Muscle layer of colon (tissue), 2 donors: ENCODE measurements around the gene ARPP21.

Experiments used
- H3K27ac ChIP-seq: one replicate; pipeline ENCODE4 v1.7.0; 2013; ENCODE audit warnings: low read depth, mild to moderate bottlenecking, low read length, moderate library complexity
- H3K27me3 ChIP-seq, 2 donors: one replicate each; pipeline ENCODE4 v1.7.0; 2013; ENCODE audit warnings: low read length in 2 of 2, mild to moderate bottlenecking in 2 of 2; ENCODE audit not compliant: insufficient read depth in 2 of 2, control insufficient read depth in 1 of 2
- H3K36me3 ChIP-seq: one replicate; pipeline ENCODE4 v1.7.0; 2013; ENCODE audit warnings: mild to moderate bottlenecking, low read length; ENCODE audit not compliant: insufficient read depth
- H3K4me1 ChIP-seq: one replicate; pipeline ENCODE4 v1.7.0; 2013; ENCODE audit warnings: mild to moderate bottlenecking, low read length; ENCODE audit not compliant: insufficient read depth
- H3K4me3 ChIP-seq, 2 donors: one replicate each; pipeline ENCODE4 v1.7.0; 2013; ENCODE audit warnings: low read length in 2 of 2, low read depth in 1 of 2, mild to moderate bottlenecking in 1 of 2, moderate library complexity in 1 of 2
- H3K9ac ChIP-seq: one replicate; pipeline ENCODE4 v1.7.0; 2013; ENCODE audit warnings: low read length
- H3K9me3 ChIP-seq: one replicate; pipeline ENCODE4 v1.7.0; 2013; ENCODE audit warnings: mild to moderate bottlenecking, low read length
- donor health status: abdominal sarcoma.
- donor health status: Adenocarcinoma of cecum.

ARPP21 gene

DNA sequence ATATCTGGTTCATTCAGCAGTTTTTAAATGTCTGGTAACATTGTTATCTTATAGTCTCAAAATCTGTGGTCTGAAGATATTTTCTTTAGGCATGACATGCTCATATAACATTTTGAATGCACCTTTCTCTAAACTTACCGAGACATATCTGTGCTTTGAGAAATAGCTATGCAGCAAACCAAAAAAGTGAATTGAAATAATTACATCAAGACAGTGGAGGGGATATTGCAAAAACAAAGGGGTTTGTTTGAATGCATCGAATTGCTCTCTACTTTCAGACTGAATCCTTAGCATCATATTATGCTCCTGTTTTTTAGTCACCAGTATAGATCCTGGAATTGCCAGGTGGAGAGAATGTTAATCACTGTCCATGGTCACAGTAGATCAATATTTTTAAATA, 5.1 kb downstream of the ARPP21 start:
- Histone ChIP-seq H3K4me1 (no peaks in the 10 kb centered on the region), H3K4me3 (no peak overlapping the region), H3K36me3 (no peaks in the 10 kb centered on the region), H3K27me3 (peaks cover 8 to 12% of the 10 kb centered on the region in 2 donors), H3K9me3 (no peaks in the 10 kb centered on the region), H3K9ac (no peak overlapping the region), H3K27ac (no peak overlapping the region)

- Histone ChIP-seq H3K4me3 (no peak overlapping the region), H3K36me3 (no peaks in the 10 kb centered on the region), H3K9ac (no peak overlapping the region), H3K27me3 (peaks cover 4 to 7% of the 10 kb centered on the region in 2 donors), H3K9me3 (no peaks in the 10 kb centered on the region), H3K27ac (no peak overlapping the region), H3K4me1 (no peaks in the 10 kb centered on the region)
Measured at GRCh38 chr3:35645189-35645588, 5.9 kb downstream of the ARPP21 start.

- Histone ChIP-seq H3K4me1 (no peaks in the 10 kb centered on the region), H3K36me3 (no peaks in the 10 kb centered on the region), H3K27me3 (no peaks in the 10 kb centered on the region), H3K9ac (no peak overlapping the region), H3K27ac (no peak overlapping the region), H3K4me3 (no peak overlapping the region), H3K9me3 (no peaks in the 10 kb centered on the region)
Measured at GRCh38 chr3:35646081-35646480, 6.8 kb downstream of the ARPP21 start.

DNA sequence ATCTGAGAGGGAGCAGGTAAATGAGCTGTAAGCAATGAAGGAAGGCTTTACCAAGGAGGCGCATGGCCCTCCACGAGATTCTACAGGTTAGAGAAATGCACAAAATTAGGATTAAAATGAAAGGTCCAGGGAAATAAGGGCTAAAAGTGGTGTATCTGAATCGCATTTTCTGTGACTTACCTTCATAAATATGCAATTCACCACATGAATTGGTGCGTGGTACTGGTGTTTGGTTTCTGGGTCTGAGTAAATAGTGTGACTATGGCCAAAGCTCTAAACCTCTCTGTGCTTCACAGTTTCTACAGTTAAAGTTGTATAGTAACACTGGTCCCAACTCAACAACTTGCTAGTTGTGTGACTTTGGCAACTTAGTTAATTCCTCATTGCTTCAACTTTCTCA, 8.1 kb downstream of the ARPP21 start:
- H3K9me3 ChIP-seq = no peaks in the 10 kb centered on the region
- H3K27ac ChIP-seq = no peak overlapping the region
- H3K27me3 ChIP-seq = no peaks in the 10 kb centered on the region
- H3K36me3 ChIP-seq = no peaks in the 10 kb centered on the region
- H3K9ac ChIP-seq = no peak overlapping the region
- H3K4me1 ChIP-seq = no peaks in the 10 kb centered on the region
- H3K4me3 ChIP-seq = no peak overlapping the region

GRCh38 chr3:35648347-35648746, 9.0 kb downstream of the ARPP21 start:
- no peak overlapping the region for H3K9ac ChIP-seq
- H3K4me1 ChIP-seq = no peaks in the 10 kb centered on the region
- H3K27ac ChIP-seq = no peak overlapping the region
- no peaks in the 10 kb centered on the region for H3K27me3 ChIP-seq
- no peaks in the 10 kb centered on the region for H3K36me3 ChIP-seq
- no peaks in the 10 kb centered on the region for H3K9me3 ChIP-seq
- H3K4me3 ChIP-seq = no peak overlapping the region

- no peak overlapping the region for H3K9ac ChIP-seq
- H3K9me3 ChIP-seq = no peaks in the 10 kb centered on the region
- H3K27ac ChIP-seq = no peak overlapping the region
- no peaks in the 10 kb centered on the region for H3K27me3 ChIP-seq
- H3K4me3 ChIP-seq = no peak overlapping the region
- no peaks in the 10 kb centered on the region for H3K4me1 ChIP-seq
- H3K36me3 ChIP-seq = no peaks in the 10 kb centered on the region
Measured at GRCh38 chr3:35649405-35649804, 10.1 kb downstream of the ARPP21 start.

DNA sequence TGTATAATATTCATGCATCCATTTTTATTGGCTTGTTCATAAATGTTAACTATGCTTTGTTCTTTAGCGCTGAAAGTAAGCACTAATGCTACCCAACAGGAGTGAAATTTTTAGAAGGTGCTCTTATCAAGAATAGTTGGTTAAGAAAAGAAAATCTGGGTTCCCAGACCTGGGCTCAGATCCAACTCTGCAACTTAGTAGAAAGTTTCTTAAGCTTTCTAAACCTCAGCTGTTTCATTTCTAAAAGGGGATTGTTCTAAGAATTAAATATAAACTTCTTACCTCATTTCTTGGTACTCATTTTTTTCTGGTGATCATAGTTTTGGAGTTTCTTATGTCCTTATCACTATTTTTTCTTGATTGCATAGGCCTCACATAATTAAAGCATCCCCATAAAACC, 12.1 kb downstream of the ARPP21 start:
- Histone ChIP-seq H3K9me3 (no peaks in the 10 kb centered on the region), H3K9ac (no peak overlapping the region), H3K4me3 (no peak overlapping the region), H3K4me1 (no peaks in the 10 kb centered on the region), H3K27ac (no peak overlapping the region), H3K36me3 (no peaks in the 10 kb centered on the region), H3K27me3 (no peaks in the 10 kb centered on the region)

GRCh38 chr3:35651851-35652250, 12.5 kb downstream of the ARPP21 start:
- no peaks in the 10 kb centered on the region for H3K27me3 ChIP-seq
- no peaks in the 10 kb centered on the region for H3K36me3 ChIP-seq
- H3K27ac ChIP-seq = no peak overlapping the region
- no peaks in the 10 kb centered on the region for H3K9me3 ChIP-seq
- no peak overlapping the region for H3K9ac ChIP-seq
- H3K4me3 ChIP-seq = no peak overlapping the region
- no peaks in the 10 kb centered on the region for H3K4me1 ChIP-seq

DNA sequence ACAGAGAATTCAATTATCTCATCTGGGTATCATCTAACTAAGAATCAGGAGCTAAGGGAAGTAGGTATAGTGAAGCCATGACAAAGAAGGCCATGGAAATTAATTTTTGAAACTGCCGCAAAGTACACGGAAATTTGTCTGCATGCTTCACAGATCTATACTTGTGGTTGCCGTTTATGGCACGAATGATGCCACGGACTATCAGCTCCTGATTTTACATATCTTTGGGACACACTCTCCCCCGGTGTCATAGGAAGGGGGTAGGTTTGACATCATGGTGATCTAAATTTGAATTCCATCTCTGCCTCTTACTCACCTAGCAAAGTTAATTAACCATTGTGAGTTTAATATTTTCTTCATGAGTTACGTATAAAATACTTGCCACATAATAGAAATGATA, 14.0 kb downstream of the ARPP21 start:
- no peaks in the 10 kb centered on the region for H3K9me3 ChIP-seq
- no peaks in the 10 kb centered on the region for H3K4me1 ChIP-seq
- H3K27ac ChIP-seq = no peak overlapping the region
- no peaks in the 10 kb centered on the region for H3K27me3 ChIP-seq
- H3K4me3 ChIP-seq = no peak overlapping the region
- no peaks in the 10 kb centered on the region for H3K36me3 ChIP-seq
- H3K9ac ChIP-seq = no peak overlapping the region

DNA sequence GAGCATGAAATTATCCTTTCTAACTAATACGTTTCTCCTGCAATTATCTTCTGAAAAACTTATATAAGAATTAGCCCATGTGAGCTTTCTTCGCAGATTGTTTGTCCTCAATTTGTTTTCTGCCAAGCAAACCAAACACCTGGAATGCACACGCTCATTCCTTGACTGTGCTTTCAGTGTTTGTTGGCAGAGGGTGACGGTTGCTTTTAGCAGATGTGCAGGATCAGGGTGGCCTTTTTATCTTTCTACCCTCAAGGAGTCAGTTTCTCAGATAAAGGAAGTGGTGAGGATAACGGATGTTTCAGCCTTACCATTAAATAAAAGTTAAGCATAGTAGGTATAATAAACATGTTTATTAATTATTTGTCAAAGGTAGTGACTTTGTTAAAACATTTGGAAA, 15.2 kb downstream of the ARPP21 start:
- Histone ChIP-seq H3K36me3 (no peaks in the 10 kb centered on the region), H3K4me3 (no peak overlapping the region), H3K4me1 (no peaks in the 10 kb centered on the region), H3K9me3 (no peaks in the 10 kb centered on the region), H3K9ac (no peak overlapping the region), H3K27me3 (no peaks in the 10 kb centered on the region), H3K27ac (no peak overlapping the region)

GRCh38 chr3:35658686-35659085, 19.4 kb downstream of the ARPP21 start:
- no peaks in the 10 kb centered on the region for H3K9me3 ChIP-seq
- no peak overlapping the region for H3K4me3 ChIP-seq
- H3K4me1 ChIP-seq = no peaks in the 10 kb centered on the region
- H3K27ac ChIP-seq = no peak overlapping the region
- H3K27me3 ChIP-seq = no peaks in the 10 kb centered on the region
- no peak overlapping the region for H3K9ac ChIP-seq
- no peaks in the 10 kb centered on the region for H3K36me3 ChIP-seq

- H3K4me1 ChIP-seq = peaks cover 2% of the 10 kb centered on the region
- no peak overlapping the region for H3K27ac ChIP-seq
- H3K9ac ChIP-seq = no peak overlapping the region
- no peaks in the 10 kb centered on the region for H3K36me3 ChIP-seq
- H3K9me3 ChIP-seq = no peaks in the 10 kb centered on the region
- H3K4me3 ChIP-seq = no peak overlapping the region
- H3K27me3 ChIP-seq = no peaks in the 10 kb centered on the region
Measured at GRCh38 chr3:35659768-35660167, 20.4 kb downstream of the ARPP21 start.
